ENCODE measurements around the gene RCE1. TPM values are rescaled to one million over a fixed set of nuclear protein-coding genes. Genes with fewer than 3 reads are reported as not detected.
A peak's percentile ranks its signal among the peaks of the same experiment; 100 is the strongest.

Gene RCE1
- total RNA-seq, 2 experiments from 2014 or later: 60.1 to 63.0 TPM

DNA sequence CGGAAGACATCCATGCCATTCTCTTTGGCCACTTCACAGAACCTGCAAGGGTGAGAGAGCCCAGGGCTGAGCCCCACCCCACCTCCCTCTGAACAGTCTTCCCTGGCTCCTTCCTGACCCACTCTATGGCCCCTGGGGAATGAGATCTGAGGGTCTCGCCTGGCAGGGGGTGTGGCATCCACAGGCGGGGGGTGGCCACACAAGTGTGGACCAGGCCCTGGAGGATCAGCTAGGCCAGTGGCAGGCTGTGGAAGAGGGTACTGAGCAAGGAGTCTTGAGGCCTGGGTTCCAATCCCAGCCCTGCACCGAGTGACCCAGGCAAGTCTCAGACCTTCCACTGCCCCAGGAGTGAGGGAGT is 8.0 kb downstream of the RCE1 start:
- CTCF ChIA-PET: interaction anchor here (1.1 kb wide), 1 partner anchor 8 kb away, joined by 4 read pairs; the partner anchor contains the start of gene RCE1
- no peak overlapping the region for H3K4me3 ChIP-seq (ENCODE audit: low read length)
- Mint-ChIP-seq H3K27ac (no peak overlapping the region), H3K9me3 (no peaks in the 10 kb centered on the region), H3K4me1 (ENCODE audit: low read depth) (no peaks in the 10 kb centered on the region), H3K27me3 (no peaks in the 10 kb centered on the region), H3K36me3 (ENCODE audit: low read depth) (peaks cover 9% of the 10 kb centered on the region), H3K4me3 (no peak overlapping the region)
- no peaks in the 10 kb centered on the region for H3K27me3 ChIP-seq (ENCODE audit: control insufficient read depth in 1 of 2, insufficient read depth in 2 of 2, low read length in 2 of 2)
- no peak overlapping the region for H3K27ac ChIP-seq (ENCODE audit: low read depth in 1 of 2, low read length in 2 of 2)
- ATAC-seq (ENCODE audit: poor library complexity): no peak
- POLR2A ChIA-PET: interaction anchor here (1.9 kb wide), 1 partner anchor 8 kb away, joined by 13 read pairs; the partner anchor contains the start of gene RCE1
- no peak for DNase-seq
- H3K36me3 ChIP-seq (ENCODE audit: insufficient read depth, low read length): peaks cover 10% of the 10 kb centered on the region
- TF ChIP-seq, protein P1, sequence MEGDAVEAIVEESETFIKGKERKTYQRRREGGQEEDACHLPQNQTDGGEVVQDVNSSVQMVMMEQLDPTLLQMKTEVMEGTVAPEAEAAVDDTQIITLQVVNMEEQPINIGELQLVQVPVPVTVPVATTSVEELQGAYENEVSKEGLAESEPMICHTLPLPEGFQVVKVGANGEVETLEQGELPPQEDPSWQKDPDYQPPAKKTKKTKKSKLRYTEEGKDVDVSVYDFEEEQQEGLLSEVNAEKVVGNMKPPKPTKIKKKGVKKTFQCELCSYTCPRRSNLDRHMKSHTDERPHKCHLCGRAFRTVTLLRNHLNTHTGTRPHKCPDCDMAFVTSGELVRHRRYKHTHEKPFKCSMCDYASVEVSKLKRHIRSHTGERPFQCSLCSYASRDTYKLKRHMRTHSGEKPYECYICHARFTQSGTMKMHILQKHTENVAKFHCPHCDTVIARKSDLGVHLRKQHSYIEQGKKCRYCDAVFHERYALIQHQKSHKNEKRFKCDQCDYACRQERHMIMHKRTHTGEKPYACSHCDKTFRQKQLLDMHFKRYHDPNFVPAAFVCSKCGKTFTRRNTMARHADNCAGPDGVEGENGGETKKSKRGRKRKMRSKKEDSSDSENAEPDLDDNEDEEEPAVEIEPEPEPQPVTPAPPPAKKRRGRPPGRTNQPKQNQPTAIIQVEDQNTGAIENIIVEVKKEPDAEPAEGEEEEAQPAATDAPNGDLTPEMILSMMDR (IDR thresholded peaks at IDR 0.05): no peak
- H3K9me3 ChIP-seq (ENCODE audit: control insufficient read depth in 1 of 2, insufficient read depth in 1 of 2, low read length in 2 of 2): no peaks in the 10 kb centered on the region
- intact Hi-C loops (cut with DNase I, micrococcal nuclease): no loop called here
- peaks cover 15% of the 10 kb centered on the region for H3K4me1 ChIP-seq (ENCODE audit: insufficient read depth, low read length)

- ChIA-PET POLR2A (interaction anchor here (1.9 kb wide), 1 partner anchor 9 kb away, joined by 13 read pairs; the partner anchor contains the start of gene RCE1), CTCF (interaction anchor here (1.1 kb wide), 1 partner anchor 9 kb away, joined by 4 read pairs; the partner anchor contains the start of gene RCE1)
- Mint-ChIP-seq H3K27me3 (no peaks in the 10 kb centered on the region), H3K27ac (no peak overlapping the region), H3K9me3 (no peaks in the 10 kb centered on the region), H3K36me3 (ENCODE audit: low read depth) (peaks cover 2% of the 10 kb centered on the region), H3K4me1 (ENCODE audit: low read depth) (no peaks in the 10 kb centered on the region), H3K4me3 (peak overlapping the region; percentile 34)
- Histone ChIP-seq H3K27me3 (ENCODE audit: control insufficient read depth in 1 of 2, insufficient read depth in 2 of 2, low read length in 2 of 2) (no peaks in the 10 kb centered on the region), H3K27ac (ENCODE audit: low read depth in 1 of 2, low read length in 2 of 2) (no peak overlapping the region), H3K36me3 (ENCODE audit: insufficient read depth, low read length) (peaks cover 4% of the 10 kb centered on the region), H3K4me1 (ENCODE audit: insufficient read depth, low read length) (peaks cover 15% of the 10 kb centered on the region), H3K4me3 (ENCODE audit: low read length) (no peak overlapping the region), H3K9me3 (ENCODE audit: control insufficient read depth in 1 of 2, insufficient read depth in 1 of 2, low read length in 2 of 2) (no peaks in the 10 kb centered on the region)
- peak; percentile 14 for ATAC-seq (ENCODE audit: poor library complexity)
- peak in 3 of 14 experiments; percentile 28 to 64 (median 53) for DNase-seq
- TF ChIP-seq, protein P1 (IDR thresholded peaks at IDR 0.05): no peak
- intact Hi-C loops (cut with DNase I, micrococcal nuclease): no loop called here
Measured at GRCh38 chr11:66851698-66852465, 8.6 kb downstream of the RCE1 start.

DNA sequence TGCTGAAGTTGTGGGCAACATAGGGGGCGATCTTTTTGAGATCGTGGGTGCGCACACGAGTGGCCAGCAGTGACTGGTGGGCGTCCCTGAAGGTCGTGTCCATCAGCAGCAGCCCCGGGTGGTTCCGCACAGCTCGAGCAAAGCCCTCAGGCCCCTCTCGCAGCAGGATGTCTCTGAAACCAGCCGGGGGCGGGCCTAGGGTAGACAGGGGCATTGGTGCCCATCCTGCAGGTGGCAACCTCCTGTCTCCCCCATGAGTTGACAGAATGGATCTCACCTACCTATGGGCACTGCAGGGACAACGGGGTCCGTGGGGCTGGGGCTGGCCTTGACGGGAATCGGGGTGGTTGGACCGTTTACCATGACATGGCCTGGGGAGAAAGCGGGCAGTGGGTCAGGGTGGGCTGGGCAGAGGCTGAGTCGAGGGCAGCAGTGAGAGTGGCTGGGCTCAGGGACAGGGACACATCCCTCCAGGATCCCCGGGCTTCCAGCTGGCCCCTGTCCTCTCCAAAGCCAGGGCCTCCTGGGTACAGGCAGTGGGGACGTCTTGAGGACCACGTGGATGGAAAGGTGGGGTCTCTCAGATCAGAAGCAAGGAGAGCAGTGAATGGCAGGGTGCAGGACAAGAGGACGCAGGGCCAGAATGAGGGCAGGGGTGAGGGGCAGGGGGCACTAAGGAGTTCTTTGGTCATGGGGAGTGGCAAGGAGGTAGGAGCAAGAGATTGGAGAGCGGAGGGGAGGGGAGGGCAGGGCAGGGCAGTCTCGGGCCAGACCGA is 9.4 kb downstream of the RCE1 start:
- CTCF ChIA-PET: interaction anchor here (1.1 kb wide), 1 partner anchor 10 kb away, joined by 4 read pairs; the partner anchor contains the start of gene RCE1
- POLR2A ChIA-PET: interaction anchor here (1.9 to 3.8 kb wide), 2 partner anchors 9 to 10 kb away, joined by 13 to 47 read pairs; partner anchors contain the start of gene RCE1
- Histone ChIP-seq H3K9me3 (ENCODE audit: control insufficient read depth in 1 of 2, insufficient read depth in 1 of 2, low read length in 2 of 2) (no peaks in the 10 kb centered on the region), H3K36me3 (ENCODE audit: insufficient read depth, low read length) (peaks cover 3% of the 10 kb centered on the region), H3K4me1 (ENCODE audit: insufficient read depth, low read length) (peaks cover 19% of the 10 kb centered on the region), H3K27ac (ENCODE audit: low read depth in 1 of 2, low read length in 2 of 2) (no peak overlapping the region), H3K27me3 (ENCODE audit: control insufficient read depth in 1 of 2, insufficient read depth in 2 of 2, low read length in 2 of 2) (no peaks in the 10 kb centered on the region), H3K4me3 (ENCODE audit: low read length) (no peak overlapping the region)
- no peak for ATAC-seq (ENCODE audit: poor library complexity)
- Mint-ChIP-seq H3K27ac (no peak overlapping the region), H3K9me3 (no peaks in the 10 kb centered on the region), H3K4me3 (no peak overlapping the region), H3K27me3 (no peaks in the 10 kb centered on the region), H3K36me3 (ENCODE audit: low read depth) (no peaks in the 10 kb centered on the region), H3K4me1 (ENCODE audit: low read depth) (no peaks in the 10 kb centered on the region)
- no peak for DNase-seq
- intact Hi-C loops (cut with DNase I, micrococcal nuclease): no loop called here
- TF ChIP-seq, protein P1 (IDR thresholded peaks at IDR 0.05): no peak

Data from CD4-positive, alpha-beta T cell (primary cell).